Measurements from ENCODE around the gene FOXC1.

DNA sequence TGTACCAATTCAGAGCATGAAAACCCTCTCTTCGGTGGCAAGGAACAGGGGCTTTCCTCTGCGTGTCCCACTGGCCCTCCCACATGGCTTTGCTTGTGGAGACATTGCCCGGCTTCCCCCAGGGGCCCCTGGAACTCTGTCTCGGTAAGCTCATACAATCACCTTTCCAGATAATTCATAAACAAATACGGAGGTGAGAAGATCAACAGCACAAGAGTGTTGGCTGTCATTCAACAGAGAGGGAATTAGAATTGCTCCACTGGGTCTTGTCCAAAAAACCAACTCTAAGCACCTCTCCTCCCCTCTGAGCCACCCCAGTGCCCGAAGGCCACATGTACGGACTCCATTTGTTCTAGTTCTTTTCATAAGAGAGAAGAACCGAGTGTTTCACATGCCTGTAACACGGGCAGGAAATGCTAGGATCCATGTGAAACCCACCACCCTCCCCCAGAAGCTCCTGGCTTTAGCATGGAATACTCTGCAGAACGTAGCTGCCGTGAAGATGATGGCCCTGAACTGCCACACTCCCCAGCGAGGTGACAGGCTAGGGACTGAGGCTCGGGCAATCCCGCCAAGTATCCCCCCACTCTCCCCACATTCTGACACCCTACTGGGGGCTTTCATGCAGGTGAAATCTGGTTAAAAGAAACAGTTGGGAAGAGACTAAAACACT lies 24.6 kb upstream of the FOXC1 start:
- TF ChIP-seq, protein P1, sequence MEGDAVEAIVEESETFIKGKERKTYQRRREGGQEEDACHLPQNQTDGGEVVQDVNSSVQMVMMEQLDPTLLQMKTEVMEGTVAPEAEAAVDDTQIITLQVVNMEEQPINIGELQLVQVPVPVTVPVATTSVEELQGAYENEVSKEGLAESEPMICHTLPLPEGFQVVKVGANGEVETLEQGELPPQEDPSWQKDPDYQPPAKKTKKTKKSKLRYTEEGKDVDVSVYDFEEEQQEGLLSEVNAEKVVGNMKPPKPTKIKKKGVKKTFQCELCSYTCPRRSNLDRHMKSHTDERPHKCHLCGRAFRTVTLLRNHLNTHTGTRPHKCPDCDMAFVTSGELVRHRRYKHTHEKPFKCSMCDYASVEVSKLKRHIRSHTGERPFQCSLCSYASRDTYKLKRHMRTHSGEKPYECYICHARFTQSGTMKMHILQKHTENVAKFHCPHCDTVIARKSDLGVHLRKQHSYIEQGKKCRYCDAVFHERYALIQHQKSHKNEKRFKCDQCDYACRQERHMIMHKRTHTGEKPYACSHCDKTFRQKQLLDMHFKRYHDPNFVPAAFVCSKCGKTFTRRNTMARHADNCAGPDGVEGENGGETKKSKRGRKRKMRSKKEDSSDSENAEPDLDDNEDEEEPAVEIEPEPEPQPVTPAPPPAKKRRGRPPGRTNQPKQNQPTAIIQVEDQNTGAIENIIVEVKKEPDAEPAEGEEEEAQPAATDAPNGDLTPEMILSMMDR (conservative IDR thresholded peaks at IDR 0.05; ENCODE audit: low read depth in 2 of 2): no peak
- no peak for TF ChIP-seq POLR2AphosphoS5 (IDR thresholded peaks at IDR 0.05; ENCODE audit: low read depth)
